ENCODE data around the gene CST9. TPM values are rescaled to one million over a fixed set of nuclear protein-coding genes. Genes with fewer than 3 reads are reported as not detected.

Gene CST9
- total and polyA plus RNA-seq, 2 of the 13 experiments (the other 11 are each of a cell fraction or from before 2014, with no cell fraction given), result 0.07 TPM; not detected in 1

- TF ChIP-seq ZNF704 (CRISPR knock-in tag; IDR thresholded peaks at IDR 0.05; ENCODE audit: borderline replicate concordance) (no peak; the same call in 1 of the 2 replicates), ZNF724P (CRISPR knock-in tag; IDR thresholded peaks at IDR 0.05; ENCODE audit: borderline replicate concordance) (no peak; the same call in 1 of the 2 replicates), ZMAT5 (CRISPR knock-in tag; IDR thresholded peaks at IDR 0.05; ENCODE audit: borderline replicate concordance, low read depth) (no peak), ZNF761 (CRISPR knock-in tag; conservative IDR thresholded peaks at IDR 0.05) (peak; percentile 94), PHF20 (CRISPR knock-in tag; IDR thresholded peaks at IDR 0.05) (no peak; the same call in 1 of the 2 replicates), GFI1 (CRISPR knock-in tag; IDR thresholded peaks at IDR 0.05; ENCODE audit: borderline replicate concordance) (no peak; the same call in 1 of the 2 replicates), ZSCAN20 (CRISPR knock-in tag; IDR thresholded peaks at IDR 0.05; ENCODE audit: borderline replicate concordance) (no peak), POLR2AphosphoS5 (IDR thresholded peaks at IDR 0.05; ENCODE audit: low read depth, low read length) (no peak), ZXDC (CRISPR knock-in tag; IDR thresholded peaks at IDR 0.05) (no peak), ZNF781 (CRISPR knock-in tag; IDR thresholded peaks at IDR 0.05; ENCODE audit: borderline replicate concordance, not compliant biosample characterization) (peak; percentile 93), ZC3H13 (CRISPR knock-in tag; IDR thresholded peaks at IDR 0.05) (no peak; the same call in 1 of the 2 replicates), ZHX2 (IDR thresholded peaks at IDR 0.05; ENCODE audit: low read depth) (no peak; the same call in none of the 2 replicates), ZHX2 (CRISPR knock-in tag; IDR thresholded peaks at IDR 0.05; ENCODE audit: borderline replicate concordance) (no peak), ZNF530 (CRISPR knock-in tag; IDR thresholded peaks at IDR 0.05; ENCODE audit: low read depth) (no peak), ZNF589 (CRISPR knock-in tag; conservative IDR thresholded peaks at IDR 0.05) (peak; percentile 98), ZNF709 (CRISPR knock-in tag; IDR thresholded peaks at IDR 0.05) (peak; percentile 78), SP140L (CRISPR knock-in tag; IDR thresholded peaks at IDR 0.05; ENCODE audit: borderline replicate concordance) (peak; percentile 39; the same call in 1 of the 2 replicates), TRIM22 (IDR thresholded peaks at IDR 0.05) (no peak)
These were observed 23.4 kb upstream of the CST9 start (continued) for GRCh38 chr20:23629017-23629541.

All from HepG2 (cell line).